Stimulated activated CD4-positive, alpha-beta T cell treated with anti-CD3 and anti-CD28 coated beads, TNF-alpha, amount 100 ng/mL, for 48 hours (primary cell): Measurements from ENCODE around the gene PRR5L.

Experiments
- DNase-seq, 3 donors: peaks; one replicate each; pipeline ENCODE4 v3.0.0-alpha.2; 2020; ENCODE audit warnings: low read depth in 3 of 3

PRR5L gene

DNA sequence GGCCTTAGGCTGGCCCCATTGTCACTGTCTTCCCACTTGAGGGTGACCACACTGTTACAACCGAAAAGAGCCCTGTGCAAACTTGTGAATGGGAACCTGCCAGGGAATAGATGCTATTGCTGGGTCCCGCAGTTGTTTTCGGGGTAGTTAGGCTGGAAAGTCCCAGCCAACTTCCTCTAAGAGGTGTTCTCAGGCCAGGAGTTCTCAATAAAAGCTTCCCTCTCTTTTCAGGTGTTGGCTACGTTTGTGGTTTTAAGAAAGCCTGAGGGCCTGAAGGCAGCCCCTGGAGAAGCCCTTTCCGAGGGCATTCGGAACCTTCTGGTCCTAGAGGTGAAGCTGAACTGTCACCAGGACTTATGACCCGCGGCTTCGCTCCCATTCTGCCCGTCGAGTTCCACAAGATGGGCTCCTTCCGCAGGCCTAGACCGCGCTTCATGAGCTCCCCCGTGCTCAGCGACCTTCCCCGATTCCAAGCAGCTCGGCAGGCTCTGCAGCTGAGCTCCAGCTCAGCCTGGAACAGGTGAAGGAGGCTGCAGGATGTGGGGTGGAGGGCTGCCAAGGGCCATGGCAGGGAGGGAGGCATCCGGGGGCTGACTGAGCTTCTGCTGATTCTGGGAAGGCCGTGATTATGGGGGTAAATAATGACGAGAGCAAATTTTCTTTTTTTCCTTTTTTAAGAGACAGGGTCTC lies 104.8 kb downstream of the PRR5L start:
- no peak for DNase-seq

DNA sequence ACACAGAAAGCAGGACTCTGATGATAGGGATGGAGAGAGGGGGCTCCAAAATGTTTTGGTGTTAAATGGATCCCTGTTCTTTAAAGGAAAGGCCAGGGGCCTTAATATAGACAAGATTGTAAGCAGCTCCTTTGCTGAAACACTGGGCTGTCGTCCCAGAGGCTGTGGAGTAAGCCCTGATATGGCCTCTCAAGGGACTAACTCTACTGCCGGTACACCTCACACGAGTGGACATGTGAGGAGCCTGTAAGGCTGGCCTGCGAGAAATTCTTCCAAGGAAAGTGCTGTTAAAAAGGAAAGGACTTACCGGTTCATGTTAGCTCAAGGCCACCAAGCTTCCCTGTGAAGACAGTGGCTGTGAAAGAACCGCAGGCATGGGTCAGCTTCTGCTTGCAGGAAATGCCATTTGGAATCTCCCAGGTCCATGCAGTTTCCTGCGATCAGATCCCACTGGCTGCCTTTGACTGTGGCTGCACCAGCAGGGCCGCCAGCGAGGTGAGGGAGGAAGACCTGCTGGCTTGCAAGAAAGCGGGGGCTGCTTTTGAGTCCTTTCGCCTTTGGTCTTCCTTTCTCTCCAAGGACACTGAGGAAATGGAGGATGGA lies 106.6 kb downstream of the PRR5L start:
- no peak for DNase-seq

DNA sequence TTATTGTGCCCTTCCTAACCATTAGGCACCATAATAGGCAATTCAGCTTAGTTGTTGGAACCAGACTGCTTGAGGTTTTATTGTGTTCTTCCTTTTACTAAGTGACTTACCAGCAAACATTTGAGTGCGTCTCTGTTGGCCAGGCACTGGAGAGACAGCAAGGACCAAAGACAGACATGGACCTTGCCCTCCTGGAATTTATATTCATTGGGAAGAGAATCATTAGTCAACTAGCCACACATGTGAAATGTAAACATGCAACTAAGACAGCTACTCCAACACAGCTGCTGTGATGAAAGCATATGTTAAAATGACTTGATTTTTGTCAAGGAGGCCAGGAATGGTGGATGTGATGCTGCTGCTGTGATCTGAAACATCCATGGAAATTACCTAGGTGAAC lies 107.6 kb downstream of the PRR5L start:
- DNase-seq: no peak

DNA sequence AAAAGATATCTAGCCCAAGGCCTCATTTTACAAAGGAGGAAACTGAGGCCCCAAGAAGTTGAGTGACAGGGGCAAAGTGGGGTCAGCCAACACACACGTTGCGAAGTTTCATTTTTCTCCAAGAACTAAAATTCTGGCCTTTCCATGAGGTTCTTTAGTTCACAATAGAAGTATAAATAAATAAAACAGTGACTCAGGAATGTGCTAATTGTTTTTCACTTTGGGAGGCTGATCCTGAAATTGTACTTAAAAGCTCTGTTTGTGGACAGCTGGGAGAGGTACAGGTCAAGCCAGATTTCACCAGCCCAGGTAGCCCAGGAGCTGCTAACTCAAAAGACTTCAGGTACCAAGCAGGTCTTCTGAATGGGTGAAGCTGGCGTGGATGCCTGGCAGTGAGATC lies 108.7 kb downstream of the PRR5L start:
- no peak for DNase-seq

DNA sequence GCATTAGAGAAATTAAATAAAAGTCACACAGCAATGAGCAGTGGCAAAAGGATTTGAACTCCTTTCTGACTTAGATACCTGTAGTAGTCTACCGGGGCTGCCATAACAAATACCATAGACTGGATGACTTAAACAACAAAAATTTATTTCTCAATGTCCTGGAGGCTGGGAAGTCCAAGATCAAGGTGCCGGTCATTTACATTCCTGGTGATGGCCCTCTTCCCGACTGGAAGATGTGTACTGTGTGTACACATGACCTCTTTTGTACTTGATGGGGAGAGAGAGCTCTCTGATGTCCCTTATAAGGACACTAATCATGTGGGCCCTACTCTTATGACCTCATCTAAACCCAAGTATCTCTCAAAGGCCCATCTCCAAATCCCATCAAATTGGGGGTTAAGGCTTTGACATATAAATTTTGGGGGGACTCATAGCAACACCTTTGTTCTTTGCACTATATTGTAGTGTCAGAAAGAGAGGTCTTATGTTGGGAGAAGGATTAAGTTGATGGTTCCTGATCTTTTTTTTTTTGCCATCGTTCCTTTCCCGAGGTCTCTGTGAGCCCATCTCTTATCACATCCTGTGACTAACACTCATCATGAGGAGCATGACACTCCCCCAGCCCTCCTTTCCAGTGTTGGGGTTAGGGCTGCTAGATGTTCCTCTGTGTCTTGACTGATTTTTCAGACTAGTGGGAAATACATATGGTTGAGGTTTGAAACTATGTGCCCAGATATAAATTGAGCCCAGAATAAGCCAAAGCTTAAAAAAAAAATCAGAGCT lies 109.7 kb downstream of the PRR5L start:
- DNase-seq: no peak

DNA sequence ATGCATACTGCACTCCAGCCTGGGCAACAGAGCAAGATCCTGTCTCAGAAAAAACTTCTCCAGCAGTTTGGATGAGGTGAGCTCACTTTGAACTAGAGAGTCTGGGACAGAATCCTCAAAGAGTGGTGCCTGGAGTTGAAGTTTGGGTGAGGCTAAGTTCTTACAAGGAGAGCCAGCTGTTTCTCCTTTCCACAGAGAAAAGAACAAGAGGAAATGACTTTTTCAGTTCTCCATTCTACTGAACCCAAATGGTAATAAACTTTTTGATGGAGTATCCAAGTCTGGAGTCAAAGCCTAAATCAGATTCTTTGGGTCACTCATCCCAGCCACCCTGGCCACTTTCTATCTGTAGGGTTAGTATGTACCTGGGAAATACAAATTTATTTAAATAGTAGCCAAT lies 111.3 kb downstream of the PRR5L start:
- DNase-seq: no peak

DNA sequence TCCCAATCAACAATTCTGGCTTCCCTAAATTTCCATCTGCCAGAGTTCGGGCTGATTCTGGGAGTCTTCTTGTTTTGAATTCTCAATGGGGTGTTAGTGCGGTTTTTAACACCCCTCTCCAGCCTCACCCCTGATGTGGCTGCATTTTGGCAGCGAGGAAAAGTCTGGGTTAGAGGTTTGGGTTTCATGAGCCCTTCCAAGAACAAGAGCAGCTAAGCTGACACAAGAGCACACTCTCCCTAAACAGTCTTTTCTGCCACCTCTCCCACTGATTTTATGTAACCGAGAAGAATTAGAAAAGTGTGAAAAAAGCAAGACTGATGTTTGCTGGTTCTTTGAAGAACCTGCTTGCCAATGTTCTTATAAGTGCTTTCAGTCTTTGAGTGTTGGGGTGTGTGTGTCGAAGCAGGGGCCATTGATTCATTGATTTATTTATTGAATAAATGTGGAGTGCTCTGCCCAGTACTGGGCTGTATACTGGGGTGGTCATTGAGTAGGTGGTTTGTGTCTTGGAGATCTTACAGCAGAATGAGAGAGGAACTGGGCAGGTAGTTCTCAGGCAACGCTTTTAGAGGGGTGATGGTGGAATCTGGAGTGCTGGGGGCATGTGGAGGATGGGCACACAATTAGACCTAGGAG lies 112.5 kb downstream of the PRR5L start:
- no peak for DNase-seq

DNA sequence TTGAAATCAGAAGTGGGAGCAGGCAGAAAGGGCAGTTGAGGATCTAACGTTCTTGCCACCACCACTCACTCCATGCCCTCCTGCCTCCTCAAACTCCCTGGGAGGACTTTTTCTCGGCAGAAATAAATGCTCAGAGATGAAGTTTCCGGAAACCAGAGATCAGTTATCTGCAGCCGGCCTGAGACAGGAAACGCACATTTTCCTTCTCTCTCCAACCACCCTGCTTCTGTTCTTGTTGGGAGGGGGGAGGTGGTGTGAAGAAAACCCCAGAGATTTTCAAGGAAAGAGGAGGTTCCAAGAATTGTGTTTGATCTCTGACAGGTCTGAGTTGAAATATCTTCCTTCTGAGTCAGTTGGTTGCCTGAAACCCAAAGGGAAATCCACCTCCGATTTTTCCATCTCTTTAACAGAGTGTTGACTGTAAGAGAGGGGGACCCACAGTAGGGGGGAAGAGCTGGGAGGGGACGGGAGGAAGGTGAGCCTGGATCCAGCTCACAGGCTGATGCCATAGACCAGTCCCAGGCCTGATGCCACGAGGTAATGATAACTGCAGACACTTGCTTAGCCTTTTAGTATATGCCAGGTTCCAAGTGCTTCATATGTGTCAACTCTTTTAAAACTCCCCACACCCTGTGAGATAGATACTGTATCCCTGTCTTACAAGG lies 113.2 kb downstream of the PRR5L start:
- DNase-seq: no peak

DNA sequence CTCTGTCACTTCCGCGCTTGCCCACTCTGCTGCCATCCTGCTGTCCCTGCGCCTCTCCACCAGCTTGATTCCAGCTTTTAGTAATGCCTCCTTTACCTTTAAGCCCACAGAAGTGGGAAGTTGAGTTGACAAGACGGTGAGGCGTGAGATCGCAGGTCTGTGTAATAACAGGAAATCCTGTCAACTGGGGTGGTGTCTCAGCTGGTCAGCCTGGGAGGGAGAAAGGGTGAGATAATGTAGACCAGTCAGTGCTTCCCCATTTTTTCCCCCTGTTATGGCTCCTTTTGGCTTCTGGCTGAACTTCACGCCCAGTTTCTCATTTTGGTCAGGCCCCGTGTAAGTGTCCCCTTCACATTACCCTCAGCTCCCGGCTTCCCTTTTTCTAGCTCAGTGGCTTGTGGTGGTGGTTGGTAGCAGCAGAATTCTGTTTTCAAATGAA lies 115.1 kb downstream of the PRR5L start:
- DNase-seq: no peak

DNA sequence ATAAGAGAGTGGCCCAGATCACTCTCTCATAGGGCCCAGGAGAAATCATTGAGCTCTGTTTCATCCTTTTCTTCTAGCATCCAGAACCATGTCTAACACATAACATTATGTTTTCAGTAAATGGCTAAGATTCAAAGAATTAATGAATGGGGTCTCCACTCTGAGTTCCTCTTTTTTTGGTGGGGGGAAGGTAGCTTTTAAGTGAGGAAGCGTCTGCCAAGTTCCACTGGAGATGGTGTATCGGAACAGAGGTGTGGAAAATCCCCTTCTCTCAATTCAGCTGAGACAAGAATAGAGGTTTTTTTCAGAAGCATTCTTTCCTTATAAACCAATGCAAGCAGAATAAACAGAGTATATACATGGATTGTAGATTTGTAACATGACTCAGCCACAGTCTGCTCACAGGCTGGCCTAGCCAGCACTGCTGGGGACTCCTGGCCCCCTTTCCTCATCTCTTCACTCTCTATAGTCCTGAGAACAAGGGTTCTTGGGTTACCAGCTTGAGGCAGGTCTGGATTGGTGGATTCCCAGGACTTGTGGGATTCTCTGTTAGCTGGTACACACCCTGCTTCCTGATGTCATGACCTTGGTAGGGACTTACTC lies 116.8 kb downstream of the PRR5L start:
- no peak for DNase-seq

DNA sequence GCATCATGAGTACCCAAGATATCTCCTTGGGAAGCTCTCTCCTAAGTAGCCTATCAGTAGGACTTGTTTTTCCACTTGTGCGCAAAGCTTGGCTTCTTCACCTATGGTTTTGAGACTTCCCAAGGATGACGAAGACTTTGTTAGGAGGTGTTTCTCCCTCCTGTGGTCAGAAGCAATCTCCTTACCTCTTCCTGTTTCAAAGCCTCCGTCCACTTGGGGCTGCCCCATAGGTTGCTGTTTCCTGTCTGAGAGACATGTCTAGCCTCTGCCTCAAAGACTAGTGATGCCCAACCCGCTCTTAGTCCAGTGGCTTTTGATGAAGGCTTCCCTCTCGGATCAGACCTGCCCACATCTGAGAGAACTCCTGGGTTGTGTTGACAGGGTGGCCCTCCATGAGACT lies 121.1 kb downstream of the PRR5L start:
- DNase-seq: no peak

DNA sequence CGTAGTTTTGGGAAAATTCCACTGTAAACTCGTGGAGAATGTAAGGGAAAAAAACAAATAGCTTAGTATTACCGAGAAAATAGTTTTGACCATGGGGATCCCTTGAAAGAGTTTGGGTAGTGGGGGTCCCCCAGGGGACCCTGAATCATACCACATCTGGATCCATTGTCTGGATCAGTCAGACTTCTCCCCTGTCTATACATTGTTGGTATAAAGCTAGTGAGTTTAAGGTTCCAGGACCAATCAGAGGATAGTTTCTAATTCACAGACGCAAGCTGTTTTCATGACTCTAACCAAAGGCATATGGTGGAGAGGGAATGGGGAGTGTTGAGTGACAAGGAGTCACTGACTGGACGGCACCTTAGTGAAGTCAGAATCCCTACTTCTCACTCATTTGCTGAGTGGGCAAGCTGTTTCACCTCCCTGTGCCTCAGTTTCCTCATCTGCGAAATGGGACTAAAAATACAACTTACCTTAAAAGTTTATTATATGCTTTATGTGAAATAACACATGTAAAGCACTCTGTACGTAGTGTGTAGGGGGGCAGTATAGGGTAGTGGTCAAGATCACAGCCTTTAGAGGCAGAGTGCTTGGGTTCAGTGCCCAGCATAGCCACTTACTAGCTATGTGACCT lies 123.8 kb downstream of the PRR5L start:
- DNase-seq: no peak

DNA sequence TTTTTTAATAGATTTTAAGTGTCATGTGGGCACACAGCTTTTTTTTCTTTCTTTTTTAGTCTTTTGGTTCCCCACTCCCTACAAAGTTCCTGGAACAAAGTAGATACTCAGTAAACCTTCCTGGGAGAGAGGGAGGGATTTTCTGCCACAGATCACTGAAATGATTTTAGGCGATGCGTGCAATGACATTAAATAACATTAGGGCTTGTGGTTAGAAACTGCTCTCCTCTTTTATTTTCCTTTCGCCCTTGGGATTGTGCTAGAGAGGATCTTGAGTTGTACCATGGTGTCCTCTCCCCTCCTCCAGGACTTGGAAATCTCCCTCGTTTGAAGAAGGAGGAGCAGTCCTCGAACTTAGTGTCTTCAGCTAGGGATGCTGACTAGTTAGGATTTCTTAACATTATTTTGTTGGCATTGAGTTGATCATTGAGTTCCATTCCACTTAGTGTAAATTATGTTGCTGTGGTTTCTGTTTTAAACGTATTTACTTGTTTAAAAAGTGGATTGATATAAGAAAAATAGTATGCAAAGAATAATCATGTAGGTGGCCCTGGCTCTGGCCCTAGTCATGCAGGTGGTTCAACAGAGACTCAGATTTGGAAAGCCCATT lies 125.6 kb downstream of the PRR5L start:
- no peak for DNase-seq

DNA sequence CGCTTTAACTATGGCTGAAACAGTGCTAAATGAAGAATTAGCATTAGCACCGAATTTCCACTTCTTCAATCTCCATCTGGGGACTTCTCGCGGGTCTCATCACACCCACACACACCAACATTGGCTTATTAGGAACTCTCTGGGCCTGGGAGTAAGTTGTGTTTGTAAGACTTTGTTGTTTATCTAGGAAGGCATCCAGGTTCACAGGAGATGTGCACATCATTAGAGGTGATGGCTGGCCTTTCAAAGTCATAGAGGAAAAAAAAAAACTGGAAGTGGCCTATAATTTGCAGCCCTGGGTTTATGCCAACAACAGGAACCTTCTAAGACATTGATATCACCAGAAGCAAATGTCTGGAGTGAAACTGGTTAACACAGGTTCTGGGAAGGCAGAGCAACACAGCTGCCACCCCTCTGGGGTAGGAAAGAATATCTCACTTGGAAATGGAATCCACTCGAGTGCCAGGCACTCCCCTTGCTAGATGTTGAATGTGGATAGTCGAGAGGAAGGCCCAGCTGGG lies 129.5 kb downstream of the PRR5L start:
- DNase-seq: no peak

DNA sequence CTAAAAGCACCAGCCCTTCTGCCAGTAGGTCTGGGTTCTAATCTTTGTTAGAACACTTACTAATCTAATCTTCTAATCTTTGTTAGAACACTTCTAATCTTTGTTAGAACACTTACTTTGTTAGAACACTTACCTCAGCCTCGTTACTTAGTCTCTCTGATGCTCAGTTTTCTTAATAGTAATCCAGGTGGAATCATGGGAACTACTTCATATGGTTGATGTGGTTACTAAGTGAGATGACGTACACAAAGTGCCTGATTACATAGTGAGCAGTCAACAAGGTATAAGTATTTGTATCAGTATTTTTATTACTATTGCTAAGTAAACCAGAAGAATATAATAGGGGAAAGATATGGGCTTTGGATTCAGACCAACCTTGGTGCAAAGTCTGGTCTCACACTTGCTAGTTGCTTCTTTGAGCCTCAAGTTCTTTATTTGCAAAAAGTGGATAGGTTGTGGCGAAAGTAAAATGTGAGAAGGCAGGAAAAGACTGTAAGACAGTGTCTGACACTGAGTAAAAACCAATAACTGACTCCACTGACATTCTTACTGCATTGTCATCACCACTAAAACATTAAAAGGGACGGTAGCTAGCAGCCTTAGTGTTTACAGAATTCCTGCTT lies 130.2 kb downstream of the PRR5L start:
- no peak for DNase-seq

DNA sequence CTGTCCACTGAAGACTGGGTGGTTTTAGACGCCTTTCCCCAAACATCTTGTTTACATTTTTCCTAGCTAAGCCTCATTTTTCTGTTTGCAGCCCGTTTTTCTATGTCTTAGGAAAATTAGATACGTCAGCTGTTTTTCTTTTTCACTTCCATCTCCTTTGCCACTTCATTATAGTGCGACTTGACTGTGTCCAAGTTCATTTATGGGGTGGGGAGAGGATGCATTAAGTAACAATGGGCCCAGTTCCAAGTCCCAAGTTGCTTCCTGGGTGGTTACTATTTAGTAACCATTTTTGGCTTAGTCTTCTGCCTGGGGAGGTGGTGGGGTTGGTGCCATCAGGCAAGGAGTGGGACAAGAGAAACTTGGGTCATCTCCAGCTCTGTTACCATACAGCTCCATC lies 131.0 kb downstream of the PRR5L start:
- DNase-seq: no peak

DNA sequence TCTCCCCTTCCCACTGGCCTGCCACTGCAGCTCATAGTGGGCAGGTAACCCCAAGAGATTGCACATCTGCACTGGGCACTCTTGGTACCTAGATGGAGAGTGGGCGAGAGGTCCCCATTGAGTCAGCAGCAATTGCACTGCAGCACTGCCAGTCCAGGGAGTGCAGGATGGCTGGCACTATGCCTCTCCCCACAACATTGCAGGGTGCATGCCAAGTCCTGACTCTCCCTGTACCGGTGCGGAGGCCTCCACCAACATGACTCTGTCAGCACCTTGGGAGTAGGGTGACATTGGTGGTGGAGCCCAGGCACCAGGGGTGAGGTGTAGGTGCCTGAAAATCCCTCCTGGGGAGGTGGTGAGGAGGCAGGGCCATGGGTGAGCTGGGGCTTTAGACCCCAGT lies 131.8 kb downstream of the PRR5L start:
- no peak for DNase-seq

DNA sequence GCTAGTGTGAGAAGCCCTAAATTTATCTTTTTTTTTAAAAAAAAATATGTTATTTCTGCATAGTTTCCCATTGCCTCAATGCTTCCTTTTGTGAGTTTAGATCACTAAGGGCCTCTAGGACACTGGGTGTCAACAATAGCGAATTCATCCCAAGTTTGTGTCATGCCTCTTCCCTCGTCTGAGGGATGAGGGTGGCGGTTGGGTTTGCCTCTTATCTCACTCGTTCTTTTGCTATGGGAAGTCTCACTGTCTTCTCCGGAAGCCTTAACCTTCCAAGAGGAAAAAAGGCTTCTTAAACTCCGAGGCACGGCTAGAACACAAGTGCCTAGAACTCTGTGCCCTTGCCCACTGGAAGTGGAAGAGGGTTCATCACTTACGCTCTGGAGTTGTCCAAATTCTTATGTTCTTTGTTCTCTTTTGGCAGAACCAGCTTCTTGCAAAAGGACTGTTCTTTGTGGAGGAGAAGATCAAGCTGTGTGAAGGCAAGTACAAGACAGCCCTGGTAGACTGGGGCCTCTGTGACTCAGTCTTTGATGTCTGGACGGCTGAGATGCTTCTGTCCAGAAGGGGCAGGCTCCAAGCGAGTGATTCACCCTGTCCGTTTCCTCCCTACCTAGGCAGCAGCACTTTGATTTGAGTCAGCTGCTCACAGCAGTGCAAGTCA lies 135.5 kb downstream of the PRR5L start:
- peak in 2 of 3 donors; percentile 22 to 28 for DNase-seq

DNA sequence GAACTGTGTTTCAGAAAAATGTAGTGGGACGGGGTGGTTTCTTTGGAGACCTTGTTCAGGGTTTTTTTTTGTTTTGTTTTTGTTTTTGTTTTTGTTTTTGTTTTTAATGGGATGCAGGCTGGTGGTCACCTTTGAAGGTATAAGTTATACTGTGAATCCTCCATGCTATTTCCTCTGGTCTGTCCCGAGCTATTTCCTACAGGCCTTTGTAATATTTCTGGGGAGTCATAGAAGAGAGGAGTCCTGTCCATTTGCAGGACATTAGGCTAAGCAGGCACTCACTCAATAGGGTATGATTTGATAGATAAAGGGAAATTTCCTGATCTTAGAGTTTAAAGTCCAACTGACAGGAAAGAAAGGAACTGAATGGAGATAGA lies 136.0 kb downstream of the PRR5L start:
- no peak for DNase-seq
